Upper lobe of left lung (tissue), 6 donors: ENCODE results near the gene PNPLA1. TPM values are rescaled to one million over a fixed set of nuclear protein-coding genes. Genes with fewer than 3 reads are reported as not detected.

Source experiments
- ATAC-seq, 2 donors: fragments of 200-7000 bp; cut with Tn5 transposase; one replicate each; pipeline ENCODE4 v1.9.1; 2022; ENCODE audit warnings: mild to moderate bottlenecking in 2 of 2, moderate library complexity in 2 of 2; ENCODE audit not compliant: low FRiP score in 2 of 2
- DNase-seq, 2 donors: peaks; one replicate each; pipeline ENCODE4 v3.0.0-alpha.2; 2019 to 2020
- H3K27ac ChIP-seq, 4 donors: fragments of 200-600 bp; sonication (generic); one replicate each; pipeline ENCODE4 v1.5.1; 2016 to 2019
- H3K27me3 ChIP-seq, 4 donors: fragments of 200-600 bp; sonication (generic); one replicate each; pipeline ENCODE4 v1.5.1; 2017 to 2019
- H3K36me3 ChIP-seq, 4 donors: fragments of 200-600 bp; sonication (generic); one replicate each; pipeline ENCODE4 v1.5.1; 2016 to 2019
- H3K4me1 ChIP-seq, 4 donors: fragments of 200-600 bp; sonication (generic); one replicate each; pipeline ENCODE4 v1.5.1; 2018 to 2019
- H3K4me3 ChIP-seq, 4 donors: fragments of 200-600 bp; sonication (generic); one replicate each; pipeline ENCODE4 v1.5.1; 2017 to 2019; ENCODE audit warnings: mild to moderate bottlenecking in 2 of 4, moderate library complexity in 1 of 4
- H3K9me3 ChIP-seq, 4 donors: fragments of 200-600 bp; sonication (generic); one replicate each; pipeline ENCODE4 v1.5.1; 2018 to 2019
- EP300 ChIP-seq, 4 donors: sonication (generic); formaldehyde crosslinking; IDR thresholded peaks; one replicate each; pipeline ENCODE4 v1.5.1; 2017; ENCODE audit warnings: antibody characterized with exemption in 4 of 4, control low read depth in 2 of 4
- POLR2A ChIP-seq, 4 donors: fragments of 450-650 bp; IDR thresholded peaks; one replicate each; pipeline ENCODE4 v1.5.1; 2016 to 2017; ENCODE audit warnings: antibody characterized with exemption in 4 of 4, mild to moderate bottlenecking in 2 of 4
- POLR2AphosphoS5 ChIP-seq, 2 donors: sonication (generic); formaldehyde crosslinking; IDR thresholded peaks; one replicate each; pipeline ENCODE4 v1.5.1; 2017; ENCODE audit warnings: antibody characterized with exemption in 2 of 2
- WGBS, 2 donors: methylation state at CpG; one replicate each; pipeline ENCODE4 v1.1.5; 2017 to 2018; 5-methylcytosine and 5-hydroxymethylcytosine counted together
- total RNA-seq, 6 donors: library from RNA; depleted of rRNA in 4 of 6; stranded (reverse); fragments of >200 nt in 4 of 6; gene quantifications; one replicate each; pipeline versions ENCODE4 v1.1.0 to v1.2.1, GENCODE V29; 2016 to 2021
- TF ChIP-seq, protein P1 (sequence below), 6 experiments: fragments of 450-650 bp in 4 of 6; fragments of 200-600 bp in 2 of 6; sonication (generic) in 2 of 6; IDR thresholded peaks; one replicate each; pipeline ENCODE4 v1.5.1; 2016 to 2019; ENCODE audit warnings: antibody characterized with exemption in 6 of 6
- donor health status: DM: no; HTN: no; CAD: no; lungs with moderate emphysema.
- donor health status: DM: no; HTN: yes; CAD: no; lungs with severe emphysema.

Gene PNPLA1
- total RNA-seq, 6 donors from 2014 or later: 0.14 to 0.61 (median 0.30) TPM; not detected in 3

DNA sequence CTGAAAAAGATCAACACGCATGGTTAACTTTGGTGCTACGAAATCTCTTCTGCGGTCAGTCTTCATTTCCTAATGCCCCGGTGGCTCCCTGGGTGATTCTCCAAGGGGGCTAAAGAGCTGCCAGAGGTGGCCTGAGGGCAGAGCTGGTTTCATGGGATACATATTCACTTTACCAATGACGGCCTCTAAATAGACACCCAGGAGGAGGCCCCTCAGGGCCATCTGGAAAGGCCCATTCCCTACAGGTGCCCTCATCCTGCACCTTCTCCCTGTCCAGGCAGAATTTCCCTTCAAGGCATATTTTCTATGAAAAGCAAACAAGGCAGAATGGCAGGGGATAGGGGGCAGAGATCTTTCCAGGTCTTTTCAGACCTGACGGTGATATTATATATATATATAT is 54.3 kb downstream of the PNPLA1 start:
- no peak overlapping the region for H3K27ac ChIP-seq
- 85 to 87% methylated on average over 6 of the region's 6 CpGs for WGBS, 2 donors

GRCh38 chr6:36324715-36325114 is 54.9 kb downstream of the PNPLA1 start:
- Histone ChIP-seq H3K4me1 (no peaks in the 10 kb centered on the region), H3K4me3 (no peak overlapping the region), H3K36me3 (no peaks in the 10 kb centered on the region), H3K9me3 (no peaks in the 10 kb centered on the region), H3K27me3 (no peaks in the 10 kb centered on the region), H3K27ac (no peak overlapping the region)
- ATAC-seq (no peak), DNase-seq (no peak)
- WGBS, 2 donors: 89 to 95% methylated on average over 4 of the region's 4 CpGs
- TF ChIP-seq POLR2AphosphoS5 (IDR thresholded peaks at IDR 0.05): no peak
- no peak for TF ChIP-seq EP300 (IDR thresholded peaks at IDR 0.05)
- TF ChIP-seq, protein P1, sequence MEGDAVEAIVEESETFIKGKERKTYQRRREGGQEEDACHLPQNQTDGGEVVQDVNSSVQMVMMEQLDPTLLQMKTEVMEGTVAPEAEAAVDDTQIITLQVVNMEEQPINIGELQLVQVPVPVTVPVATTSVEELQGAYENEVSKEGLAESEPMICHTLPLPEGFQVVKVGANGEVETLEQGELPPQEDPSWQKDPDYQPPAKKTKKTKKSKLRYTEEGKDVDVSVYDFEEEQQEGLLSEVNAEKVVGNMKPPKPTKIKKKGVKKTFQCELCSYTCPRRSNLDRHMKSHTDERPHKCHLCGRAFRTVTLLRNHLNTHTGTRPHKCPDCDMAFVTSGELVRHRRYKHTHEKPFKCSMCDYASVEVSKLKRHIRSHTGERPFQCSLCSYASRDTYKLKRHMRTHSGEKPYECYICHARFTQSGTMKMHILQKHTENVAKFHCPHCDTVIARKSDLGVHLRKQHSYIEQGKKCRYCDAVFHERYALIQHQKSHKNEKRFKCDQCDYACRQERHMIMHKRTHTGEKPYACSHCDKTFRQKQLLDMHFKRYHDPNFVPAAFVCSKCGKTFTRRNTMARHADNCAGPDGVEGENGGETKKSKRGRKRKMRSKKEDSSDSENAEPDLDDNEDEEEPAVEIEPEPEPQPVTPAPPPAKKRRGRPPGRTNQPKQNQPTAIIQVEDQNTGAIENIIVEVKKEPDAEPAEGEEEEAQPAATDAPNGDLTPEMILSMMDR (IDR thresholded peaks at IDR 0.05): no peak

More for the DNA sequence above, 54.3 kb downstream of the PNPLA1 start:
- TF ChIP-seq EP300 (IDR thresholded peaks at IDR 0.05): no peak
- TF ChIP-seq POLR2A (IDR thresholded peaks at IDR 0.05): no peak
- TF ChIP-seq, protein P1 (IDR thresholded peaks at IDR 0.05): no peak
- no peak for TF ChIP-seq POLR2AphosphoS5 (IDR thresholded peaks at IDR 0.05)
- DNase-seq (no peak), ATAC-seq (no peak)
- Histone ChIP-seq H3K4me3 (no peak overlapping the region), H3K4me1 (no peaks in the 10 kb centered on the region), H3K36me3 (no peaks in the 10 kb centered on the region), H3K9me3 (no peaks in the 10 kb centered on the region), H3K27me3 (no peaks in the 10 kb centered on the region)

- H3K4me3 ChIP-seq: no peak overlapping the region
- TF ChIP-seq, protein P1 (IDR thresholded peaks at IDR 0.05): no peak
- peak in 1 of 2 donors; percentile 32 for TF ChIP-seq POLR2AphosphoS5 (IDR thresholded peaks at IDR 0.05)
- WGBS, 2 donors: 29 to 75% methylated on average over 2 to 7 of the region's 7 CpGs
- no peak for DNase-seq
- no peaks in the 10 kb centered on the region for H3K36me3 ChIP-seq
- no peak overlapping the region for H3K27ac ChIP-seq
- no peak for ATAC-seq
- H3K4me1 ChIP-seq: no peaks in the 10 kb centered on the region
- no peaks in the 10 kb centered on the region for H3K9me3 ChIP-seq
- no peaks in the 10 kb centered on the region for H3K27me3 ChIP-seq
Observed at GRCh38 chr6:36326356-36326995, 56.6 kb downstream of the PNPLA1 start.

DNA sequence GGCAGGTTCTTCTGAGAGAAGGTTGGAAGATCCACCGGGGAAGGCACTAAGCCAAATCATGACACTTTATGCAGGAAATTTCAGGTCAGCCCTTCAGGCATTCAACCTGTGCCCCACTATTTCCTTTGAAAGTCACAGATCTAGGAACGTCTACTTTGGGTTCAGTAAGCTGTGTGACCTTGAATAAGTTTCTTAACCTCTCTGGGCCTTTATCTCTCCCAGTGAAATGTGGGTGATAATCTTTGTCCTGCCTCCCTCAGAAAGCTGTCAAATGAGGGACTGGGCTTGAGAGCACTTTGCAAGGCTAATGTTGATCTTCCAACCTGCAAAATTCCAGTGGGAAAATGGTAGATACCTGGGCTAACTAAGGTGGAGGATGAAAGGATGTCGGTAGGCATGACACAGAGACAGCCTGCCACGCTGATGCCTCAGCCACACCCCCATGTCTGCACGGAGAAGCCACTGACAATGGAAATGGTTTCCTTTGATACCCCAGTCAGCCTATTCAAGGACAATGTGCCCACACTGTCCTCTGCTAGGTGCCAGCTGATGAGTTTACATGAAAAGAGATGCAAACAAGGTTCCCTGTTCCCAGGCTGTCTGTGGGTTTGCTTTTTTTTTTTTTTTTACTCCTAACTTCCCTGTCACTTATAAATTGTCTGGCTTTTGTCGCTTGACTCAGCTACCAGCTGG is 57.5 kb downstream of the PNPLA1 start:
- Histone ChIP-seq H3K27ac (no peak overlapping the region), H3K4me1 (no peaks in the 10 kb centered on the region), H3K4me3 (no peak overlapping the region), H3K9me3 (no peaks in the 10 kb centered on the region), H3K36me3 (no peaks in the 10 kb centered on the region), H3K27me3 (no peaks in the 10 kb centered on the region)
- TF ChIP-seq POLR2AphosphoS5 (IDR thresholded peaks at IDR 0.05): no peak
- TF ChIP-seq EP300 (IDR thresholded peaks at IDR 0.05): no peak
- TF ChIP-seq, protein P1 (IDR thresholded peaks at IDR 0.05): no peak
- no peak for TF ChIP-seq POLR2A (IDR thresholded peaks at IDR 0.05)
- WGBS, 2 donors: 32 to 40% methylated on average over 6 of the region's 6 CpGs
- no peak for ATAC-seq
- DNase-seq: no peak

DNA sequence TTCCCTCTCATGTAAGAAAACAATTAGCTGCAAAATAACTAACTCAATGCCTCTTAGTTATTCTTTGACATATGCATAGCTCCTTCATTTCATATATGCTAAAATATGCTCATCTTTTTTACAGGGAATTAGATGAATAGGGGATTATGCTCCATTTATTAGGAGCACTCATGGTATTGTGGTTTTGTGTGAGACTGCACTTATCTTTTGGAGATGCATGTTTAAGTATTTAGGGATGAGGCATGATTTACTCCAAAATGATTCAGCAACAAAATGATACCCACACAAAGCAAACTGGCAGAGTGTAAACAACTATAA is 58.0 kb downstream of the PNPLA1 start:
- no peak for DNase-seq
- H3K36me3 ChIP-seq: no peaks in the 10 kb centered on the region
- ATAC-seq: no peak
- no peak overlapping the region for H3K27ac ChIP-seq
- H3K9me3 ChIP-seq: no peaks in the 10 kb centered on the region
- no peak for TF ChIP-seq POLR2A (IDR thresholded peaks at IDR 0.05)
- TF ChIP-seq, protein P1 (IDR thresholded peaks at IDR 0.05): no peak
- no peak for TF ChIP-seq EP300 (IDR thresholded peaks at IDR 0.05)
- no peak for TF ChIP-seq POLR2AphosphoS5 (IDR thresholded peaks at IDR 0.05)
- H3K4me1 ChIP-seq: no peaks in the 10 kb centered on the region
- H3K27me3 ChIP-seq: no peaks in the 10 kb centered on the region
- no peak overlapping the region for H3K4me3 ChIP-seq
